A673 (cell line): ENCODE data around the gene CLMP. TPM values are rescaled to one million over a fixed set of nuclear protein-coding genes. Genes with fewer than 3 reads are reported as not detected.

Source experiments
- BruUV-seq: library from RNA; stranded (reverse); fragments of 400-500 nt; replicated peaks from 2 replicates; lab custom pipeline; 2021; lab: Mats Ljungman, UMichigan
- CTCF ChIA-PET: fragments of 300-600 bp; sonication (Branson Sonifier 250); formaldehyde crosslinking; loops from one replicate; lab custom pipeline; 2022; ENCODE audit warnings: antibody characterized with exemption; lab: Charles Lee
- POLR2A ChIA-PET: fragments of 300-600 bp; sonication (Branson Sonifier 250); formaldehyde crosslinking; loops from one replicate; lab custom pipeline; 2022; ENCODE audit warnings: antibody characterized with exemption; ENCODE audit not compliant: low non-redundant PET; lab: Charles Lee
- DNase-seq: peaks from one replicate; pipeline ENCODE4 v3.0.0-alpha.2; 2015; ENCODE audit warnings: low spot score
- H3K27ac ChIP-seq: fragments of 200-600 bp; sonication (generic); 2 replicates; pipeline ENCODE4 v1.5.1; 2016; ENCODE audit warnings: mixed run types, low read depth, mild to moderate bottlenecking, mixed read lengths, antibody characterized with exemption, low read length; ENCODE audit not compliant: poor library complexity, severe bottlenecking
- H3K27me3 ChIP-seq: fragments of 200-600 bp; sonication (generic); replicated peaks from 2 replicates; pipeline ENCODE4 v1.6.1; 2017; ENCODE audit warnings: mixed run types, low read depth, mild to moderate bottlenecking, mixed read lengths, antibody characterized with exemption, low read length; ENCODE audit not compliant: insufficient read depth, poor library complexity
- H3K36me3 ChIP-seq: fragments of 200-600 bp; sonication (generic); 2 replicates; pipeline ENCODE4 v1.6.1; 2016; ENCODE audit warnings: mixed run types, mild to moderate bottlenecking, mixed read lengths, antibody characterized with exemption, low read length; ENCODE audit not compliant: insufficient read depth, poor library complexity, severe bottlenecking
- H3K4me1 ChIP-seq: fragments of 200-600 bp; sonication (generic); 2 replicates; pipeline ENCODE4 v1.6.1; 2017; ENCODE audit warnings: mixed run types, mild to moderate bottlenecking, mixed read lengths, antibody characterized with exemption, low read length; ENCODE audit not compliant: insufficient read depth, poor library complexity, severe bottlenecking
- H3K4me3 ChIP-seq: fragments of 200-600 bp; sonication (generic); 2 replicates; pipeline ENCODE4 v1.5.1; 2016; ENCODE audit warnings: low read depth, mixed run types, mild to moderate bottlenecking, mixed read lengths, low read length; ENCODE audit not compliant: poor library complexity, severe bottlenecking
- H3K9me3 ChIP-seq: fragments of 200-600 bp; sonication (generic); 2 replicates; pipeline ENCODE4 v1.6.1; 2016; ENCODE audit warnings: mixed run types, low read depth, mild to moderate bottlenecking, mixed read lengths, antibody characterized with exemption, low read length; ENCODE audit not compliant: poor library complexity, severe bottlenecking
- EZH2 ChIP-seq: fragments of 200-600 bp; sonication (generic); IDR thresholded peaks from 2 replicates; pipeline ENCODE4 v1.6.1; 2017; ENCODE audit warnings: borderline replicate concordance, low read depth, mild to moderate bottlenecking, mixed read lengths, antibody characterized with exemption, low read length; ENCODE audit not compliant: poor library complexity, severe bottlenecking
- intact Hi-C: fragments of 100-400 bp; cut with micrococcal nuclease; formaldehyde crosslinking; loops from one replicate; pipeline ENCODE4 v1.10.0; 2022; ENCODE audit not compliant: unreplicated experiment
- total RNA-seq: library from RNA; stranded (reverse); gene quantifications from 2 replicates; pipeline ENCODE4 v1.2.3, GENCODE V29; 2021
- TF ChIP-seq, protein P1 (sequence below): fragments of 300-800, 200-600 bp; sonication (generic); conservative IDR thresholded peaks from 2 replicates; pipeline ENCODE4 v1.5.1; 2017; ENCODE audit warnings: low read depth, mild to moderate bottlenecking, antibody characterized with exemption, low read length, moderate library complexity, mixed read lengths

The CLMP gene
- total RNA-seq, 1 experiment from 2014 or later = 62.6 TPM

DNA sequence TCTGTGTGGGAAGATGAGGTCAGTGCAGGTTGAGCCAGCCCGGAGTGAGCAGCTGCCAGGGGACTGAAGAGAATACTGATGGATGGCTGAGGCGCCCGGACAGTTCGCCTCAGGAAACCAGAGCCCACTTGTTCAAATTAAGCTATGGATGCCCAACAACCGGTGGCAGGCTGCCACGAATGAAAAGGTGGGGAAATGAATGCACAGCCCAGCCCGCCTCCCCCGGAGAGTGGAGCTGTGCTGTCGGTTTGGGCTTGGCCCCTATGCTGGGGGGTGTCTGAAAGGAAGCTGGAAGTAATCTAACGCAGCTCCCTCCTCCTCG is 155.0 kb downstream of the CLMP start:
- Histone ChIP-seq H3K4me1 (no peaks in the 10 kb centered on the region), H3K36me3 (no peaks in the 10 kb centered on the region), H3K27me3 (no peaks in the 10 kb centered on the region), H3K27ac (no peak overlapping the region), H3K9me3 (no peaks in the 10 kb centered on the region), H3K4me3 (no peak overlapping the region)
- CTCF ChIA-PET = interaction anchor here (0.9 kb wide), 1 partner anchor 14 kb away, joined by 3 read pairs; no protein-coding TSS in a partner anchor
- intact Hi-C loops = no loop called here
- TF ChIP-seq, protein P1, sequence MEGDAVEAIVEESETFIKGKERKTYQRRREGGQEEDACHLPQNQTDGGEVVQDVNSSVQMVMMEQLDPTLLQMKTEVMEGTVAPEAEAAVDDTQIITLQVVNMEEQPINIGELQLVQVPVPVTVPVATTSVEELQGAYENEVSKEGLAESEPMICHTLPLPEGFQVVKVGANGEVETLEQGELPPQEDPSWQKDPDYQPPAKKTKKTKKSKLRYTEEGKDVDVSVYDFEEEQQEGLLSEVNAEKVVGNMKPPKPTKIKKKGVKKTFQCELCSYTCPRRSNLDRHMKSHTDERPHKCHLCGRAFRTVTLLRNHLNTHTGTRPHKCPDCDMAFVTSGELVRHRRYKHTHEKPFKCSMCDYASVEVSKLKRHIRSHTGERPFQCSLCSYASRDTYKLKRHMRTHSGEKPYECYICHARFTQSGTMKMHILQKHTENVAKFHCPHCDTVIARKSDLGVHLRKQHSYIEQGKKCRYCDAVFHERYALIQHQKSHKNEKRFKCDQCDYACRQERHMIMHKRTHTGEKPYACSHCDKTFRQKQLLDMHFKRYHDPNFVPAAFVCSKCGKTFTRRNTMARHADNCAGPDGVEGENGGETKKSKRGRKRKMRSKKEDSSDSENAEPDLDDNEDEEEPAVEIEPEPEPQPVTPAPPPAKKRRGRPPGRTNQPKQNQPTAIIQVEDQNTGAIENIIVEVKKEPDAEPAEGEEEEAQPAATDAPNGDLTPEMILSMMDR = no peak
- TF ChIP-seq EZH2 = no peak
- DNase-seq = no peak
- no TSS peak for BruUV-seq
- POLR2A ChIA-PET = interaction anchor here (0.5 kb wide), 1 partner anchor 15 kb away, joined by 3 read pairs; no protein-coding TSS in a partner anchor

DNA sequence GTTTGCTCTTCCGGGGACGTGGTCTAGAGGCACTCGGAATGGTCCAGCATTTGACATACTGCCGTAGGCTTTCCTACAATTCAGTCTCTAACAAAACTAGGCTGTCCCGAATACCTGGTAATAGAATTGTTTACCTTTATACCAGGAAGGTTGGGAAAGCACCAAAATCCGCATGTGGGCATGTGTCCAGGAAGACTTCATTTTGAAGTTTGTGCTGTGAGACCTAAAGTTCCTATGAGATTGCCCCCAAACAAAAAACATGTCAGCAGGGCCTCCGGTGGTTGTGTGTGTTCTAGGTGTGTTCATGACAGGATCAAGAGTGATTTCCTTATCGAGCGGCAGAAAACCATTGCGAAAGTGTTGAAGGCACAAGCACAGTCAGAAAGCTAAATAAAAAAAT is 159.2 kb downstream of the CLMP start:
- TF ChIP-seq, protein P1 = no peak
- TF ChIP-seq EZH2 = no peak
- no peak overlapping the region for H3K4me3 ChIP-seq
- no peaks in the 10 kb centered on the region for H3K27me3 ChIP-seq
- BruUV-seq = no TSS peak
- ChIA-PET CTCF (interaction anchor here (0.7 kb wide), 1 partner anchor 169 kb away, joined by 7 read pairs; no protein-coding TSS in a partner anchor), POLR2A (no interaction called here)
- no peak for DNase-seq
- no peak overlapping the region for H3K27ac ChIP-seq
- H3K9me3 ChIP-seq = no peaks in the 10 kb centered on the region
- no peaks in the 10 kb centered on the region for H3K4me1 ChIP-seq
- intact Hi-C loops = no loop called here
- H3K36me3 ChIP-seq = no peaks in the 10 kb centered on the region

DNA sequence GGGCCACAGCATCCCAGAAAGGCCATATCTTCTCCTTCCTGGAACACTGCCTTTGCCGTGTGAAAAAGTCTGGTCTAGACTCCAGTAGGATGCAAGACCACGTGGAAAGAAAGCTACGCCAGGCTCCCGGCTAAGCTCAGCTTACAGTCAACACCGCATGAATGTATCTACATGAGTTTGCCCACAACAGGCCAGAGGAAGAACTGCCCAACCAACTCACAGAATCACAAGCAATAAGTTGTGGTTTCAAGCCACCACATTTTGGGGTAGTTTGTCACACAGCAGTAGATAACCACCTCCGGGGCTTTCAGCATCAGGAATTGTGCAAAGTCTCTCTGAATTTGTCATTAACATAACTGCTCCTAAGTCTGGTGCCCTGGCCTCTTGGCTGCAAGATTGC is 160.5 kb downstream of the CLMP start:
- TF ChIP-seq EZH2 = no peak
- TF ChIP-seq, protein P1 = no peak
- BruUV-seq = no TSS peak
- H3K9me3 ChIP-seq = no peaks in the 10 kb centered on the region
- H3K27me3 ChIP-seq = no peaks in the 10 kb centered on the region
- ChIA-PET CTCF (no interaction called here), POLR2A (no interaction called here)
- intact Hi-C loops = loop anchor here (5.0 kb wide), 1 partner anchor 443 kb away; no protein-coding TSS in a partner anchor
- no peaks in the 10 kb centered on the region for H3K4me1 ChIP-seq
- no peak overlapping the region for H3K27ac ChIP-seq
- no peaks in the 10 kb centered on the region for H3K36me3 ChIP-seq
- no peak for DNase-seq
- no peak overlapping the region for H3K4me3 ChIP-seq
